Measurements from ENCODE around the gene NIBAN1.

GRCh38 chr1:185010361-185010760 is 36.1 kb upstream of the NIBAN1 start:
- no peak for TF ChIP-seq CTCF (IDR thresholded peaks at IDR 0.05)
- TF ChIP-seq POLR2A (IDR thresholded peaks at IDR 0.05) = no peak

All from right lobe of liver (tissue), 4 donors.